ENCODE measurements around the gene PIEZO2. TPM values are rescaled to one million over a fixed set of nuclear protein-coding genes. Genes with fewer than 3 reads are reported as not detected.

Gene PIEZO2
- total RNA-seq, 1 donor from 2014 or later: 8.4 TPM

- Mint-ChIP-seq H3K36me3 (ENCODE audit: low read depth, unreplicated experiment) (no peaks in the 10 kb centered on the region), H3K27me3 (ENCODE audit: unreplicated experiment) (no peaks in the 10 kb centered on the region), H3K27ac (ENCODE audit: unreplicated experiment) (no peak overlapping the region), H3K4me1 (ENCODE audit: unreplicated experiment) (no peaks in the 10 kb centered on the region), H3K9me3 (ENCODE audit: unreplicated experiment) (no peaks in the 10 kb centered on the region), H3K4me3 (ENCODE audit: unreplicated experiment) (no peak overlapping the region)
- no peak for TF ChIP-seq CTCF (IDR thresholded peaks at IDR 0.05; ENCODE audit: unreplicated experiment)
- DNase-seq (ENCODE audit: low spot score): no peak
Measured at GRCh38 chr18:10912790-10913545, 236.4 kb downstream of the PIEZO2 start.

GRCh38 chr18:10909724-10910123 is 239.6 kb downstream of the PIEZO2 start:
- H3K27me3 Mint-ChIP-seq (ENCODE audit: unreplicated experiment): no peaks in the 10 kb centered on the region
- DNase-seq (ENCODE audit: low spot score): no peak
- no peaks in the 10 kb centered on the region for H3K36me3 Mint-ChIP-seq (ENCODE audit: low read depth, unreplicated experiment)
- no peak overlapping the region for H3K27ac Mint-ChIP-seq (ENCODE audit: unreplicated experiment)
- no peaks in the 10 kb centered on the region for H3K4me1 Mint-ChIP-seq (ENCODE audit: unreplicated experiment)
- TF ChIP-seq CTCF (IDR thresholded peaks at IDR 0.05; ENCODE audit: unreplicated experiment): no peak
- no peaks in the 10 kb centered on the region for H3K9me3 Mint-ChIP-seq (ENCODE audit: unreplicated experiment)
- H3K4me3 Mint-ChIP-seq (ENCODE audit: unreplicated experiment): no peak overlapping the region

GRCh38 chr18:10908760-10909159 is 240.6 kb downstream of the PIEZO2 start:
- no peak for DNase-seq (ENCODE audit: low spot score)
- H3K9me3 Mint-ChIP-seq (ENCODE audit: unreplicated experiment): no peaks in the 10 kb centered on the region
- no peak overlapping the region for H3K4me3 Mint-ChIP-seq (ENCODE audit: unreplicated experiment)
- H3K27me3 Mint-ChIP-seq (ENCODE audit: unreplicated experiment): no peaks in the 10 kb centered on the region
- H3K27ac Mint-ChIP-seq (ENCODE audit: unreplicated experiment): no peak overlapping the region
- no peak for TF ChIP-seq CTCF (IDR thresholded peaks at IDR 0.05; ENCODE audit: unreplicated experiment)
- no peaks in the 10 kb centered on the region for H3K4me1 Mint-ChIP-seq (ENCODE audit: unreplicated experiment)
- no peaks in the 10 kb centered on the region for H3K36me3 Mint-ChIP-seq (ENCODE audit: low read depth, unreplicated experiment)

- no peaks in the 10 kb centered on the region for H3K36me3 Mint-ChIP-seq (ENCODE audit: low read depth, unreplicated experiment)
Measured at GRCh38 chr18:10907749-10908148, 241.6 kb downstream of the PIEZO2 start.

More at GRCh38 chr18:10907749-10908148, 241.6 kb downstream of the PIEZO2 start:
- no peak for DNase-seq (ENCODE audit: low spot score)
- H3K27me3 Mint-ChIP-seq (ENCODE audit: unreplicated experiment): no peaks in the 10 kb centered on the region
- no peak overlapping the region for H3K27ac Mint-ChIP-seq (ENCODE audit: unreplicated experiment)
- H3K9me3 Mint-ChIP-seq (ENCODE audit: unreplicated experiment): no peaks in the 10 kb centered on the region
- no peak for TF ChIP-seq CTCF (IDR thresholded peaks at IDR 0.05; ENCODE audit: unreplicated experiment)
- H3K4me1 Mint-ChIP-seq (ENCODE audit: unreplicated experiment): no peaks in the 10 kb centered on the region
- no peak overlapping the region for H3K4me3 Mint-ChIP-seq (ENCODE audit: unreplicated experiment)

All from endothelial cell (in vitro differentiated cells).